HAP-1 (cell line): Measurements from ENCODE around the gene NUDT4B.
"Not testable (repeated sequence)": the region's sequence is repeated elsewhere in the genome, so short reads cannot be mapped to it uniquely, and the experiment has no call there.

Experiments
- DNase-seq, 2 experiments: peaks; one replicate each; pipeline ENCODE4 v3.0.0-alpha.2; 2016 to 2020; ENCODE audit warnings: low spot score in 2 of 2
- H3K27me3 ChIP-seq: fragments of 250-450 bp; sonication (Bioruptor Pico); 2 replicates; pipeline ENCODE4 v1.5.1; 2020; ENCODE audit warnings: low read depth, mild to moderate bottlenecking, moderate library complexity
- H3K36me3 ChIP-seq: fragments of 250-450 bp; sonication (Bioruptor Pico); replicated peaks from 2 replicates; pipeline ENCODE4 v1.5.1; 2020; ENCODE audit warnings: mild to moderate bottlenecking
- H3K4me1 ChIP-seq: fragments of 250-450 bp; sonication (Bioruptor Pico); 2 replicates; pipeline ENCODE4 v1.5.1; 2020; ENCODE audit warnings: mild to moderate bottlenecking
- H3K4me3 ChIP-seq: fragments of 250-450 bp; sonication (Bioruptor Pico); 2 replicates; pipeline ENCODE4 v1.5.1; 2020; ENCODE audit warnings: mild to moderate bottlenecking, moderate library complexity
- H3K9me3 ChIP-seq: fragments of 250-450 bp; sonication (Bioruptor Pico); 2 replicates; pipeline ENCODE4 v1.5.1; 2020; ENCODE audit warnings: mild to moderate bottlenecking, moderate library complexity
- in situ Hi-C: fragments of 300-500 bp; cut with MboI; formaldehyde crosslinking; loops from 3 replicates; pipeline ENCODE4 v1.14.3; 2020; ENCODE audit warnings: low sequenced_read_pairs, inconsistent platforms, mixed read lengths

NUDT4B gene

GRCh38 chr1:148748563-148749334 is at the start of gene NUDT4B:
Gene NUDT4B, plus strand, starts transcription at chr1:148748774. Its CDS starts 179 bp downstream, at chr1:148748953.
- H3K27me3 ChIP-seq, H3K9me3 ChIP-seq, DNase-seq, H3K4me3 ChIP-seq, H3K4me1 ChIP-seq, in situ Hi-C loops, H3K36me3 ChIP-seq: not testable (repeated sequence)

- H3K4me3 ChIP-seq, H3K4me1 ChIP-seq, in situ Hi-C loops, H3K27me3 ChIP-seq, H3K9me3 ChIP-seq, H3K36me3 ChIP-seq, DNase-seq: not testable (repeated sequence)
Measured at GRCh38 chr1:148699357-148699756, 49.2 kb upstream of the NUDT4B start.

- H3K4me3 ChIP-seq, H3K27me3 ChIP-seq, H3K9me3 ChIP-seq, H3K4me1 ChIP-seq, in situ Hi-C loops, H3K36me3 ChIP-seq, DNase-seq: not testable (repeated sequence)
Measured at GRCh38 chr1:148702242-148702641, 46.3 kb upstream of the NUDT4B start.

GRCh38 chr1:148703973-148704591 is 44.5 kb upstream of the NUDT4B start:
- H3K36me3 ChIP-seq, DNase-seq, H3K9me3 ChIP-seq, in situ Hi-C loops, H3K27me3 ChIP-seq, H3K4me3 ChIP-seq, H3K4me1 ChIP-seq: not testable (repeated sequence)

GRCh38 chr1:148705316-148705948 is 43.1 kb upstream of the NUDT4B start:
- in situ Hi-C loops, H3K4me3 ChIP-seq, DNase-seq, H3K27me3 ChIP-seq, H3K36me3 ChIP-seq, H3K4me1 ChIP-seq, H3K9me3 ChIP-seq: not testable (repeated sequence)

- in situ Hi-C loops, H3K4me1 ChIP-seq, H3K27me3 ChIP-seq, H3K4me3 ChIP-seq, H3K36me3 ChIP-seq, DNase-seq, H3K9me3 ChIP-seq: not testable (repeated sequence)
Measured at GRCh38 chr1:148708779-148709333, 39.7 kb upstream of the NUDT4B start.

- H3K4me1 ChIP-seq, H3K36me3 ChIP-seq, DNase-seq, H3K4me3 ChIP-seq, in situ Hi-C loops, H3K27me3 ChIP-seq, H3K9me3 ChIP-seq: not testable (repeated sequence)
Measured at GRCh38 chr1:148710772-148711523, 37.6 kb upstream of the NUDT4B start.

- in situ Hi-C loops, DNase-seq, H3K4me3 ChIP-seq, H3K36me3 ChIP-seq, H3K9me3 ChIP-seq, H3K4me1 ChIP-seq, H3K27me3 ChIP-seq: not testable (repeated sequence)
Measured at GRCh38 chr1:148712353-148712752, 36.2 kb upstream of the NUDT4B start.

- H3K9me3 ChIP-seq, H3K4me3 ChIP-seq, DNase-seq, in situ Hi-C loops, H3K27me3 ChIP-seq, H3K4me1 ChIP-seq, H3K36me3 ChIP-seq: not testable (repeated sequence)
Measured at GRCh38 chr1:148715518-148715917, 33.1 kb upstream of the NUDT4B start.

- in situ Hi-C loops, H3K9me3 ChIP-seq, H3K27me3 ChIP-seq, H3K4me3 ChIP-seq, H3K36me3 ChIP-seq, H3K4me1 ChIP-seq, DNase-seq: not testable (repeated sequence)
Measured at GRCh38 chr1:148716966-148717520, 31.5 kb upstream of the NUDT4B start.

GRCh38 chr1:148720918-148721317 is 27.7 kb upstream of the NUDT4B start:
- H3K36me3 ChIP-seq, H3K27me3 ChIP-seq, in situ Hi-C loops, H3K4me3 ChIP-seq, H3K9me3 ChIP-seq, DNase-seq, H3K4me1 ChIP-seq: not testable (repeated sequence)

- H3K4me3 ChIP-seq, H3K9me3 ChIP-seq, H3K27me3 ChIP-seq, DNase-seq, H3K36me3 ChIP-seq, in situ Hi-C loops, H3K4me1 ChIP-seq: not testable (repeated sequence)
Measured at GRCh38 chr1:148722758-148723157, 25.8 kb upstream of the NUDT4B start.

GRCh38 chr1:148723515-148723914 is 25.1 kb upstream of the NUDT4B start:
- H3K4me1 ChIP-seq, H3K27me3 ChIP-seq, H3K36me3 ChIP-seq, H3K9me3 ChIP-seq, DNase-seq, in situ Hi-C loops, H3K4me3 ChIP-seq: not testable (repeated sequence)
